Nephron progenitor cell (in vitro differentiated cells): ENCODE data around the gene LMBR1.

Source experiments
- DNase-seq: peaks from one replicate; pipeline ENCODE4 v3.0.0; 2021
- H3K27ac Mint-ChIP-seq: 2 replicates; pipeline ENCODE4 v1.8.0; 2021; ENCODE audit warnings: mild to moderate bottlenecking, moderate library complexity, mixed read lengths
- H3K27me3 Mint-ChIP-seq: 2 replicates; pipeline ENCODE4 v1.8.0; 2021; ENCODE audit warnings: mild to moderate bottlenecking, low read depth, mixed read lengths; ENCODE audit not compliant: poor library complexity
- H3K36me3 Mint-ChIP-seq: 2 replicates; pipeline ENCODE4 v1.8.0; 2021; ENCODE audit warnings: low read depth, mixed read lengths
- H3K4me1 Mint-ChIP-seq: 2 replicates; pipeline ENCODE4 v1.8.0; 2021; ENCODE audit warnings: mixed read lengths
- H3K4me3 Mint-ChIP-seq: 2 replicates; pipeline ENCODE4 v1.8.0; 2021; ENCODE audit warnings: mild to moderate bottlenecking, moderate library complexity, mixed read lengths
- H3K9me3 Mint-ChIP-seq: 2 replicates; pipeline ENCODE4 v1.8.0; 2021; ENCODE audit warnings: mild to moderate bottlenecking, moderate library complexity, mixed read lengths
- CTCF ChIP-seq: fragments of 200-600 bp; sonication (generic); IDR thresholded peaks from 2 replicates; pipeline ENCODE4 v1.5.0; 2021; ENCODE audit warnings: antibody characterized with exemption

Gene LMBR1

GRCh38 chr7:156725936-156726335 is 167.0 kb downstream of the LMBR1 start:
- DNase-seq: no peak
- TF ChIP-seq CTCF: no peak
- H3K4me3 Mint-ChIP-seq: no peak overlapping the region
- no peak overlapping the region for H3K27ac Mint-ChIP-seq
- H3K4me1 Mint-ChIP-seq: no peaks in the 10 kb centered on the region
- no peaks in the 10 kb centered on the region for H3K27me3 Mint-ChIP-seq
- peaks cover 12% of the 10 kb centered on the region for H3K36me3 Mint-ChIP-seq
- no peaks in the 10 kb centered on the region for H3K9me3 Mint-ChIP-seq

GRCh38 chr7:156725073-156725472 is 167.9 kb downstream of the LMBR1 start:
- TF ChIP-seq CTCF: no peak
- H3K36me3 Mint-ChIP-seq: peaks cover 5% of the 10 kb centered on the region
- no peak overlapping the region for H3K4me3 Mint-ChIP-seq
- no peak for DNase-seq
- no peaks in the 10 kb centered on the region for H3K4me1 Mint-ChIP-seq
- H3K27me3 Mint-ChIP-seq: no peaks in the 10 kb centered on the region
- H3K9me3 Mint-ChIP-seq: no peaks in the 10 kb centered on the region
- H3K27ac Mint-ChIP-seq: peak overlapping the region; percentile 52

- H3K4me3 Mint-ChIP-seq: no peak overlapping the region
- H3K27ac Mint-ChIP-seq: no peak overlapping the region
- TF ChIP-seq CTCF: no peak
- H3K36me3 Mint-ChIP-seq: peaks cover 13% of the 10 kb centered on the region
- no peaks in the 10 kb centered on the region for H3K27me3 Mint-ChIP-seq
- no peak for DNase-seq
- no peaks in the 10 kb centered on the region for H3K9me3 Mint-ChIP-seq
- H3K4me1 Mint-ChIP-seq: no peaks in the 10 kb centered on the region
These were observed 170.7 kb downstream of the LMBR1 start for GRCh38 chr7:156722043-156722826.

- no peaks in the 10 kb centered on the region for H3K4me1 Mint-ChIP-seq
- no peak for DNase-seq
- H3K27me3 Mint-ChIP-seq: no peaks in the 10 kb centered on the region
- peaks cover 41% of the 10 kb centered on the region for H3K9me3 Mint-ChIP-seq
- no peak for TF ChIP-seq CTCF
- peaks cover 69% of the 10 kb centered on the region for H3K36me3 Mint-ChIP-seq
- H3K4me3 Mint-ChIP-seq: no peak overlapping the region
- H3K27ac Mint-ChIP-seq: peak overlapping the region; percentile 29
These were observed 189.1 kb downstream of the LMBR1 start for GRCh38 chr7:156703773-156704482.

- H3K27me3 Mint-ChIP-seq: no peaks in the 10 kb centered on the region
- H3K4me1 Mint-ChIP-seq: no peaks in the 10 kb centered on the region
- H3K4me3 Mint-ChIP-seq: no peak overlapping the region
- TF ChIP-seq CTCF: no peak
- H3K36me3 Mint-ChIP-seq: peaks cover 73% of the 10 kb centered on the region
- H3K27ac Mint-ChIP-seq: no peak overlapping the region
- peaks cover 48% of the 10 kb centered on the region for H3K9me3 Mint-ChIP-seq
- DNase-seq: no peak
These were observed 189.8 kb downstream of the LMBR1 start for GRCh38 chr7:156703209-156703608.
